Peyer's patch (tissue), 4 donors: ENCODE data around the gene SEMA3G. TPM values are rescaled to one million over a fixed set of nuclear protein-coding genes. Genes with fewer than 3 reads are reported as not detected.

Experiments used
- DNase-seq, 3 donors: peaks; one replicate each; pipeline ENCODE4 v3.0.0-alpha.2; 2017 to 2019
- H3K27ac ChIP-seq, 4 donors: fragments of 200-600 bp; sonication (generic); one replicate each; pipeline ENCODE4 v1.5.1; 2016 to 2019
- H3K27me3 ChIP-seq, 2 donors: fragments of 200-600 bp; sonication (generic); one replicate each; pipeline ENCODE4 v1.5.1; 2019
- H3K36me3 ChIP-seq, 3 donors: fragments of 200-600 bp; sonication (generic); one replicate each; pipeline ENCODE4 v1.5.1; 2016 to 2019
- H3K4me1 ChIP-seq, 4 donors: fragments of 200-600 bp; sonication (generic); one replicate each; pipeline ENCODE4 v1.5.1; 2016 to 2019
- H3K4me3 ChIP-seq, 4 donors: fragments of 200-600 bp; sonication (generic); 1 replicate in 3 of 4; 2 replicates in 1 of 4; pipeline ENCODE4 v1.5.1; 2016 to 2019; ENCODE audit warnings: mild to moderate bottlenecking in 1 of 4
- H3K9me3 ChIP-seq, 4 donors: fragments of 200-600 bp; sonication (generic); one replicate each; pipeline ENCODE4 v1.5.1; 2016 to 2019; ENCODE audit warnings: mild to moderate bottlenecking in 1 of 4
- POLR2A ChIP-seq, 2 donors: fragments of 450-650 bp; IDR thresholded peaks; one replicate each; pipeline ENCODE4 v1.5.1; 2017; ENCODE audit warnings: antibody characterized with exemption in 2 of 2, mild to moderate bottlenecking in 2 of 2, moderate library complexity in 2 of 2
- total RNA-seq, 4 donors: library from RNA; depleted of rRNA; stranded (reverse); fragments of >200 nt; gene quantifications; one replicate each; pipeline ENCODE4 v1.1.0, GENCODE V29; 2016
- TF ChIP-seq, protein P1 (sequence below), 6 experiments: fragments of 450-650 bp in 4 of 6; fragments of 200-600 bp in 2 of 6; sonication (generic) in 1 of 6; IDR thresholded peaks; one replicate each; pipeline ENCODE4 v1.5.1; 2017 to 2019; ENCODE audit warnings: antibody characterized with exemption in 6 of 6, mild to moderate bottlenecking in 3 of 6, moderate library complexity in 1 of 6

Gene SEMA3G
- total RNA-seq, 4 donors from 2014 or later: 18.8 to 24.8 (median 22.0) TPM

DNA sequence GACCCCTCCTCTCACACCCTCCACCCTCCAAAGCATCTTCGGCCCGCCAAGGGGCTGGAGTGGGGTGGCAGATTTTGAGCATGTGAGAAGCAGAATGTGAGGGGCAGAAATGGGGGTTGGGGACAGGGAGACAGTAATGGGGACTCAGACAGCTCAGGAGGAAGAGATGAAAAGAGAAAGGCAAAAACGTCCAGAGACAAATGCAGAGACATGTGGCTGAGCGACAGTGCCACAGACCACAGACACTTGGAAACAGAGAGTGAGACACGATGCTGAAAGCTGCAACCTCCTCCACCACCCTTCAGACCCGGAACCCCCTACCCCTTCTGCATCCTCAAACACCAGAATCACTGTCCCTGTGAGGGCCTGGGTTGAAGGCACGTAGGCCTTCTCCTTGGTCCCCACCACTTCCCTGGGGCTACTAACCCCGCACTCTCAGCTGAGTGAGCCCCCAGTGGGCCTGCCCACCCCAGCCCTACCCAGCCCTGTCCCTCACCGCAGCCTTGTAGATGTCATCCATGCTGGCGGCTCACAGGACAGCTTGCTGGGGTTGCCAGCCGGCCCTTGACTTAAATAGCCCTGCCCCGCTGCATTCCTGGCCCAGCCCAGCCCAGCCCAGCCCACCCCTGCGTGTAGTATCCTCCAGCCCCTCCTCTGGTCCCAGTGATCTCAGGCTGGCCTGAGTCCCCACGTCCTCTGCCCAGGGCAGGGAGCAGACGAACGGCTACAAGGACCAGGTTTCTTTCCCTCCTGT, 8.8 kb upstream of the SEMA3G start, which contains the start of gene TNNC1:
Gene TNNC1 (minus strand): TSS at position 546 of the 754 bp plus-strand sequence. CDS start 26 bp downstream, at position 520.
- Histone ChIP-seq H3K27ac (peak within 1 kb of the TSS; percentile 82 to 92 (median 84)), H3K27me3 (no peaks in the 10 kb centered on the region), H3K9me3 (no peaks in the 10 kb centered on the region), H3K4me3 (peak within 1 kb of the TSS; percentile 65 to 95 (median 82)), H3K4me1 (peaks cover 7 to 9% (median 8%) of the 10 kb centered on the region in 4 donors), H3K36me3 (peaks cover 0 to 12% (median 0%) of the 10 kb centered on the region in 3 donors)
- peak in 1 of 3 donors; percentile 41 for DNase-seq
- TF ChIP-seq, protein P1, sequence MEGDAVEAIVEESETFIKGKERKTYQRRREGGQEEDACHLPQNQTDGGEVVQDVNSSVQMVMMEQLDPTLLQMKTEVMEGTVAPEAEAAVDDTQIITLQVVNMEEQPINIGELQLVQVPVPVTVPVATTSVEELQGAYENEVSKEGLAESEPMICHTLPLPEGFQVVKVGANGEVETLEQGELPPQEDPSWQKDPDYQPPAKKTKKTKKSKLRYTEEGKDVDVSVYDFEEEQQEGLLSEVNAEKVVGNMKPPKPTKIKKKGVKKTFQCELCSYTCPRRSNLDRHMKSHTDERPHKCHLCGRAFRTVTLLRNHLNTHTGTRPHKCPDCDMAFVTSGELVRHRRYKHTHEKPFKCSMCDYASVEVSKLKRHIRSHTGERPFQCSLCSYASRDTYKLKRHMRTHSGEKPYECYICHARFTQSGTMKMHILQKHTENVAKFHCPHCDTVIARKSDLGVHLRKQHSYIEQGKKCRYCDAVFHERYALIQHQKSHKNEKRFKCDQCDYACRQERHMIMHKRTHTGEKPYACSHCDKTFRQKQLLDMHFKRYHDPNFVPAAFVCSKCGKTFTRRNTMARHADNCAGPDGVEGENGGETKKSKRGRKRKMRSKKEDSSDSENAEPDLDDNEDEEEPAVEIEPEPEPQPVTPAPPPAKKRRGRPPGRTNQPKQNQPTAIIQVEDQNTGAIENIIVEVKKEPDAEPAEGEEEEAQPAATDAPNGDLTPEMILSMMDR (IDR thresholded peaks at IDR 0.05): no peak
- TF ChIP-seq POLR2A (IDR thresholded peaks at IDR 0.05): no peak

DNA sequence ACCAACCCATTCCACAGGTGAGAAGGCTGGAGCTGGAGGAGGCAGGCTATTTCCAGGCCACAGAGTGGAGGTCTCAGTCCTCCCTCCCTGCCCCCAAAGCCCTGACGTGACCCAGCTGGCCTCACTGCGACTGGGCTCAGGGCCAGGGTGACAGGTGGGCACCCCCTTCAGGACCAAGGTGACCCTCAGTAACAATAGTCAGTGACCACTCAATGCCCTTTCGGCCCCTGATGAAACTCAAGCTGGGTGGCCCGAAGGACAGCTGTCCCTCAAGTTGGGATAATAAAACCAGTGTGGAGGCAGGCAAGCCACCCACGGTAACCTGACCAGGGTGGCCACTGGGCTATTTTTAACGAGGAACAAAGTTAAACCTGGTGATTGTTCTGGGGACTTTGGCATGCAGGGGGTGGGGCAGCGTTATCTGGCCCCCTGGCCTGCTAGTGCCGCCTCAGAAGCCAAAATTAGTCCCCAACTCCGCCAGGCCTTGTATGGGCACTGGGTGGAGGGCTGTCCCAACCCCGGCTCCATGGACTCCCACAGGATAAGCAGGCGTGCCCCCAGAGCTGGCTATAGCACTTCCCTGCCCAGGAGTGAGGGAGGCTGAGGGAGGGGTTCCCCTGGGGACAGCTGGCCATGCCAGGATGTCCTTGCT, 7.8 kb upstream of the SEMA3G start:
- H3K4me3 ChIP-seq: no peak overlapping the region
- peak in 1 of 3 donors; percentile 32 for DNase-seq
- no peak for TF ChIP-seq POLR2A (IDR thresholded peaks at IDR 0.05)
- TF ChIP-seq, protein P1 (IDR thresholded peaks at IDR 0.05): no peak
- H3K27ac ChIP-seq: no peak overlapping the region
- H3K4me1 ChIP-seq: peaks cover 7 to 9% (median 8%) of the 10 kb centered on the region in 4 donors
- H3K36me3 ChIP-seq: peaks cover 0 to 2% (median 0%) of the 10 kb centered on the region in 3 donors
- no peaks in the 10 kb centered on the region for H3K9me3 ChIP-seq
- H3K27me3 ChIP-seq: no peaks in the 10 kb centered on the region

DNA sequence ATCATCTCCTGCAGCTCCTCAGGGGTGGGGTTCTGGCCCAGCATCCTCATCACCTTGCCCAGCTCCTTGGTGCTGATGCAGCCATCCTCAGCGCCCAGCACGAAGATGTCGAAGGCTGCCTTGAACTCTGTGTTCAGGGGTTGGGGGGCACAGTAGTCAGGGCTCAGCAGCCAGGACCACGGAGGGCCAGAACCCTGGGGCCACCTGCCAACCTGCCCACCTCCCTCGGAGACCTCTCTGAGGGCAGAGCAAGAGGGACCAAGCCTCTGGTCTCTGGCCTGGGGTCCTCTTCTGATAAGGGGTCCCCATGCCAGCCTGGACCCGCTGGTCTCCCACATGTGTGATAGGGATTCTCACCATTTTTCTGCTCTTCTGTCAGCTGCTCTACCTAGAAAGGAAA, 7.2 kb upstream of the SEMA3G start:
- TF ChIP-seq, protein P1 (IDR thresholded peaks at IDR 0.05): no peak
- no peak for TF ChIP-seq POLR2A (IDR thresholded peaks at IDR 0.05)
- no peak for DNase-seq
- Histone ChIP-seq H3K4me3 (no peak overlapping the region), H3K36me3 (no peaks in the 10 kb centered on the region), H3K27ac (no peak overlapping the region), H3K4me1 (peaks cover 7 to 9% (median 8%) of the 10 kb centered on the region in 4 donors), H3K27me3 (no peaks in the 10 kb centered on the region), H3K9me3 (no peaks in the 10 kb centered on the region)

DNA sequence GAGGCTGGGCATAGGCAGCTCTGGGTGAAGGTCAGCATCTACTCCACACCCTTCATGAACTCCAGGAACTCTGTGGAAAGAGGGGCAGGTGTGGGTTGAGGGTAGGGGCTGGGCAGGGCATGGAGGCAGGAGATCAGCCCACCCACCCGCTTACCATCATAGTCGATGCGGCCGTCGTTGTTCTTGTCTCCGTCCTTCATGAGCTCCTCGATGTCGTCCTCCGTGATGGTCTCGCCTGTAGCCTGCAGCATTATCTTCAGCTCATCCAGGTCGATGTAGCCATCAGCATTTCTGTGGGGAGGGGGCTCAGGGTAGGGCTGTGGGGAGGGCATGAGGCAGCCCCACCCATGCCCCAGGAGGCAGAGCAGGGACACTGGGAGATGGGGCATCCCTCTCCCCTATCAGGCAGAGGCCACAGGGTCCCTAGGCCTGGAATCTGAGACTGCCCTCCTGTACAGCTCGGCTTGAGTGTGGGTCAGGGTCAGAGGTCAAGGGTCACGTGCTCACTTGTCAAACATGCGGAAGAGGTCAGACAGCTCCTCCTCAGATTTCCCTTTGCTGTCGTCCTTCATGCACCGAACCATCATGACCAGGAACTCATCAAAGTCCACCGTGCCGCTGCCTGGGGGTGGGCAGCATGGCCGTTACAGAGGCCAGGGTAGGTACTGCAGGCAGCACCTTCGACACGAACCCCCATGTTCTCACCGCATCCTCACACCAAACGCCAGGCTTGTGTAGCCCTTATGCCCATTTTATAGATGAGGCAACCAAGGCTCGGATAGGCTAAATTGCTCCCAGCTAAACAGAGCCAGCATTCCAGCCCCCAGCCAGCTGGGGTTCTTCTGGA, 6.6 kb upstream of the SEMA3G start:
- Histone ChIP-seq H3K9me3 (no peaks in the 10 kb centered on the region), H3K36me3 (no peaks in the 10 kb centered on the region), H3K4me3 (no peak overlapping the region), H3K27me3 (no peaks in the 10 kb centered on the region), H3K4me1 (peaks cover 7 to 9% (median 8%) of the 10 kb centered on the region in 4 donors), H3K27ac (no peak overlapping the region)
- TF ChIP-seq, protein P1 (IDR thresholded peaks at IDR 0.05): no peak
- no peak for TF ChIP-seq POLR2A (IDR thresholded peaks at IDR 0.05)
- no peak for DNase-seq

DNA sequence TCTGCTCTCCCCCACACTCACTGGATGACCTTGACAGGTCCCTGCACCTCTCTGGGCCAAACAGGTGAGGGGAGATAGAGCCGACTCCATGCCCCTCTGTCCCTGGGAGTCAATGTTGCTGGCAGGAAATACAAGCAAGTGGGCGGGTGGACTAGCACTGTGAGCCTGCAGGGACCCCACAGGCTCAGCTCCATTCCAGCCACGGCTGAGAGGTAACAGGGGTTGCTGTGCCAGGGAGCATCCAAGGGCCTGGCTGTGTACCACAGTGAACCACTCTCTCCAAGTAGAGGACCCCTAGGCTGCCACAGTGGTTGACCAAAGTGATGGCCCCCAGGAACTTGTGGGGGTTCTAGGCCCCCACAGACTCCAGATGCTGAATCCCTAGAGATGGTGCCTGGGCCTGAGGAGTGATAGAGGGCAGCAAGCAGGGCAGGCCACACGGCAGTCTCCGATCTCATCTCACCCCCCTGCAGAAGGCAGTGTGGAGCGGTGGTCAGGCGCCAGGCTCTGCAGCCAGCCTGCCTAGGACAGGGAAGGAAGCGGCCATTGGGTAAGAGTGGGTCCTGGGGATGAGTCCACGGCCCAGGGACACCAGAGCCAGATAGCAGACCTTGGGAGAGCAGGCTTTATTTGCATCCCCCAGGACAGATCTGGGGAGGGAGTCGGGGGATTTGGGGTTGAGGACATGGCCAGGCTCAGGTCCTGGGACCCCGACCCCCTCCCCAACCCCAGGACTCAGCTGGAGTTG, 5.8 kb upstream of the SEMA3G start:
- no peaks in the 10 kb centered on the region for H3K9me3 ChIP-seq
- H3K4me3 ChIP-seq: no peak overlapping the region
- TF ChIP-seq, protein P1 (IDR thresholded peaks at IDR 0.05): no peak
- TF ChIP-seq POLR2A (IDR thresholded peaks at IDR 0.05): no peak
- H3K36me3 ChIP-seq: no peaks in the 10 kb centered on the region
- peaks cover 3 to 9% (median 8%) of the 10 kb centered on the region in 4 donors for H3K4me1 ChIP-seq
- DNase-seq: no peak
- H3K27me3 ChIP-seq: no peaks in the 10 kb centered on the region
- H3K27ac ChIP-seq: no peak overlapping the region
